MV-4-11 (cell line): ENCODE data around the gene NR2E1.

ENCODE experiments used
- DNase-seq: peaks from one replicate; lab custom pipeline; 2025; lab: John Stamatoyannopoulos, UW

NR2E1 gene

GRCh38 chr6:108171291-108171917, 5.6 kb downstream of the NR2E1 start:
- DNase-seq: no peak

GRCh38 chr6:108171918-108172516, 6.2 kb downstream of the NR2E1 start:
- no peak for DNase-seq

- DNase-seq: peak; percentile 11
Observed at GRCh38 chr6:108174371-108175175, 8.8 kb downstream of the NR2E1 start.

- DNase-seq: no peak
Observed at GRCh38 chr6:108175176-108175591, 9.4 kb downstream of the NR2E1 start.

GRCh38 chr6:108175592-108176279, 9.9 kb downstream of the NR2E1 start:
- DNase-seq: no peak

- no peak for DNase-seq
Observed at GRCh38 chr6:108176281-108177089, 10.7 kb downstream of the NR2E1 start.

- DNase-seq: no peak
Observed at GRCh38 chr6:108179741-108180140, 13.9 kb downstream of the NR2E1 start.

- DNase-seq: no peak
Observed at GRCh38 chr6:108180266-108180665, 14.4 kb downstream of the NR2E1 start.

GRCh38 chr6:108180776-108181175, 15.0 kb downstream of the NR2E1 start:
- no peak for DNase-seq

GRCh38 chr6:108186226-108186625, 20.4 kb downstream of the NR2E1 start:
- no peak for DNase-seq

GRCh38 chr6:108187519-108187918, 21.7 kb downstream of the NR2E1 start:
- no peak for DNase-seq

- no peak for DNase-seq
Observed at GRCh38 chr6:108193131-108193530, 27.3 kb downstream of the NR2E1 start.

- DNase-seq: no peak
Observed at GRCh38 chr6:108193835-108194234, 28.0 kb downstream of the NR2E1 start.

GRCh38 chr6:108194503-108194902, 28.7 kb downstream of the NR2E1 start:
- DNase-seq: no peak

GRCh38 chr6:108195209-108195608, 29.4 kb downstream of the NR2E1 start:
- DNase-seq: no peak

- DNase-seq: no peak
Observed at GRCh38 chr6:108198761-108199498, 33.1 kb downstream of the NR2E1 start.

- no peak for DNase-seq
Observed at GRCh38 chr6:108200186-108200585, 34.4 kb downstream of the NR2E1 start.

GRCh38 chr6:108200631-108201030, 34.8 kb downstream of the NR2E1 start:
- no peak for DNase-seq

- DNase-seq: no peak
Observed at GRCh38 chr6:108203189-108204112, 37.6 kb downstream of the NR2E1 start.

- no peak for DNase-seq
Observed at GRCh38 chr6:108207013-108207412, 41.2 kb downstream of the NR2E1 start.
